ENCODE results near the gene NFIC. TPM values are rescaled to one million over a fixed set of nuclear protein-coding genes. Genes with fewer than 3 reads are reported as not detected.

Gene NFIC
- total RNA-seq, 4 donors from 2014 or later: 138 to 200 (median 160) TPM

- 69 to 72% methylated on average over 20 to 25 of the region's 25 CpGs for WGBS, 2 donors
- Histone ChIP-seq H3K27ac (peak overlapping the region; percentile 19 to 72 (median 46)), H3K9me3 (no peaks in the 10 kb centered on the region), H3K4me3 (no peak overlapping the region), H3K4me1 (peaks cover 0 to 60% (median 20%) of the 10 kb centered on the region in 4 donors), H3K36me3 (peaks cover 0 to 63% (median 3%) of the 10 kb centered on the region in 3 donors), H3K27me3 (no peaks in the 10 kb centered on the region)
- no peak for TF ChIP-seq POLR2A (IDR thresholded peaks at IDR 0.05)
- TF ChIP-seq CTCF (IDR thresholded peaks at IDR 0.05): no peak
- no peak for TF ChIP-seq EP300 (IDR thresholded peaks at IDR 0.05)
- no peak for DNase-seq (ENCODE audit: low spot score in 2 of 2)
Measured at GRCh38 chr19:3441089-3441985, 75.0 kb downstream of the NFIC start.

GRCh38 chr19:3441986-3442329 lies 75.6 kb downstream of the NFIC start:
- TF ChIP-seq POLR2A (IDR thresholded peaks at IDR 0.05) (no peak), EP300 (IDR thresholded peaks at IDR 0.05) (no peak), CTCF (IDR thresholded peaks at IDR 0.05) (no peak)
- H3K9me3 ChIP-seq: no peaks in the 10 kb centered on the region
- DNase-seq (ENCODE audit: low spot score in 2 of 2): no peak
- H3K27ac ChIP-seq: peak overlapping the region; percentile 19 to 72 (median 46)
- no peak overlapping the region for H3K4me3 ChIP-seq
- 57 to 60% methylated on average over 14 of the region's 14 CpGs for WGBS, 2 donors
- peaks cover 0 to 57% (median 0%) of the 10 kb centered on the region in 3 donors for H3K36me3 ChIP-seq
- peaks cover 0 to 60% (median 20%) of the 10 kb centered on the region in 4 donors for H3K4me1 ChIP-seq
- no peaks in the 10 kb centered on the region for H3K27me3 ChIP-seq

- H3K36me3 ChIP-seq: peaks cover 0 to 57% (median 0%) of the 10 kb centered on the region in 3 donors
- no peaks in the 10 kb centered on the region for H3K9me3 ChIP-seq
- 89 to 93% methylated on average over 13 to 15 of the region's 15 CpGs for WGBS, 2 donors
- no peak for TF ChIP-seq EP300 (IDR thresholded peaks at IDR 0.05)
- no peak for TF ChIP-seq POLR2A (IDR thresholded peaks at IDR 0.05)
- no peak for TF ChIP-seq CTCF (IDR thresholded peaks at IDR 0.05)
- H3K4me1 ChIP-seq: peaks cover 0 to 60% (median 20%) of the 10 kb centered on the region in 4 donors
- peak overlapping the region in 2 of 4 donors; percentile 70 to 72 for H3K27ac ChIP-seq
- no peaks in the 10 kb centered on the region for H3K27me3 ChIP-seq
- H3K4me3 ChIP-seq: no peak overlapping the region
- no peak for DNase-seq (ENCODE audit: low spot score in 2 of 2)
Measured at GRCh38 chr19:3442487-3443071, 76.2 kb downstream of the NFIC start.

- Histone ChIP-seq H3K27ac (peak overlapping the region in 2 of 4 donors; percentile 44 to 48), H3K9me3 (no peaks in the 10 kb centered on the region), H3K27me3 (no peaks in the 10 kb centered on the region), H3K4me1 (peaks cover 0 to 60% (median 20%) of the 10 kb centered on the region in 4 donors), H3K4me3 (no peak overlapping the region), H3K36me3 (peaks cover 0 to 60% (median 0%) of the 10 kb centered on the region in 3 donors)
- no peak for TF ChIP-seq POLR2A (IDR thresholded peaks at IDR 0.05)
- no peak for TF ChIP-seq CTCF (IDR thresholded peaks at IDR 0.05)
- no peak for TF ChIP-seq EP300 (IDR thresholded peaks at IDR 0.05)
- DNase-seq (ENCODE audit: low spot score in 2 of 2): no peak
- WGBS, 2 donors: 20 to 26% methylated on average over 29 to 33 of the region's 33 CpGs
Measured at GRCh38 chr19:3443840-3444694, 77.7 kb downstream of the NFIC start.

All from tibial nerve (tissue), 4 donors.